Measurements from ENCODE around the gene RNU4-1. TPM values are rescaled to one million over a fixed set of nuclear protein-coding genes. Genes with fewer than 3 reads are reported as not detected.
"Not testable (repeated sequence)": the region's sequence is repeated elsewhere in the genome, so short reads cannot be mapped to it uniquely, and the experiment has no call there.

RNU4-1 gene
- total RNA-seq, 3 donors from 2014 or later (not counting 1 experiment from before 2014, with no cell fraction given): 768 to 1,610 (median 1,101) TPM

- no peaks in the 10 kb centered on the region for H3K36me3 Mint-ChIP-seq
- H3K27ac ChIP-seq (ENCODE audit: low read length): peak overlapping the region; percentile 93
Observed at GRCh38 chr12:120249266-120249874, 43.7 kb downstream of the RNU4-1 start.

GRCh38 chr12:120247621-120248030 lies 45.4 kb downstream of the RNU4-1 start:
- Mint-ChIP-seq H3K4me1 (peaks cover 79 to 82% of the 10 kb centered on the region in 2 donors), H3K27ac (peak overlapping the region; percentile 89 to 94), H3K36me3 (no peaks in the 10 kb centered on the region), H3K9me3 (no peaks in the 10 kb centered on the region), H3K4me3 (peak overlapping the region; percentile 70), H3K27me3 (ENCODE audit: low read depth in 2 of 2) (no peaks in the 10 kb centered on the region)
- 83% methylated on average over 6 of the region's 6 CpGs for WGBS (ENCODE audit: insufficient coverage)
- Histone ChIP-seq H3K27me3 (ENCODE audit: control insufficient read depth, insufficient read depth, low read length) (no peaks in the 10 kb centered on the region), H3K4me3 (ENCODE audit: low read length) (no peak overlapping the region), H3K27ac (ENCODE audit: low read length) (no peak overlapping the region), H3K9me3 (ENCODE audit: control insufficient read depth, insufficient read depth, low read length) (no peaks in the 10 kb centered on the region), H3K36me3 (ENCODE audit: control insufficient read depth, insufficient read depth, low read length) (no peaks in the 10 kb centered on the region), H3K4me1 (ENCODE audit: control insufficient read depth, insufficient read depth, low read length) (peaks cover 94% of the 10 kb centered on the region)
- DNase-seq (no peak), ATAC-seq (no peak)
- intact Hi-C loops (cut with micrococcal nuclease): no loop called here
- TF ChIP-seq CTCF (IDR thresholded peaks at IDR 0.05): no peak

More at GRCh38 chr12:120249266-120249874, 43.7 kb downstream of the RNU4-1 start:
- Mint-ChIP-seq H3K27ac (peak overlapping the region; percentile 89 to 94), H3K4me3 (peak overlapping the region; percentile 89), H3K27me3 (ENCODE audit: low read depth in 2 of 2) (no peaks in the 10 kb centered on the region), H3K4me1 (peaks cover 80 to 81% of the 10 kb centered on the region in 2 donors), H3K9me3 (no peaks in the 10 kb centered on the region)
- WGBS (ENCODE audit: insufficient coverage): 35% methylated on average over 4 of the region's 4 CpGs
- ATAC-seq (no peak), DNase-seq (no peak)
- no peak for TF ChIP-seq CTCF (IDR thresholded peaks at IDR 0.05)
- peaks cover 96% of the 10 kb centered on the region for H3K4me1 ChIP-seq (ENCODE audit: control insufficient read depth, insufficient read depth, low read length)
- no peaks in the 10 kb centered on the region for H3K27me3 ChIP-seq (ENCODE audit: control insufficient read depth, insufficient read depth, low read length)
- H3K9me3 ChIP-seq (ENCODE audit: control insufficient read depth, insufficient read depth, low read length): no peaks in the 10 kb centered on the region
- H3K36me3 ChIP-seq (ENCODE audit: control insufficient read depth, insufficient read depth, low read length): no peaks in the 10 kb centered on the region
- H3K4me3 ChIP-seq (ENCODE audit: low read length): no peak overlapping the region
- intact Hi-C loops (cut with micrococcal nuclease): no loop called here

DNA sequence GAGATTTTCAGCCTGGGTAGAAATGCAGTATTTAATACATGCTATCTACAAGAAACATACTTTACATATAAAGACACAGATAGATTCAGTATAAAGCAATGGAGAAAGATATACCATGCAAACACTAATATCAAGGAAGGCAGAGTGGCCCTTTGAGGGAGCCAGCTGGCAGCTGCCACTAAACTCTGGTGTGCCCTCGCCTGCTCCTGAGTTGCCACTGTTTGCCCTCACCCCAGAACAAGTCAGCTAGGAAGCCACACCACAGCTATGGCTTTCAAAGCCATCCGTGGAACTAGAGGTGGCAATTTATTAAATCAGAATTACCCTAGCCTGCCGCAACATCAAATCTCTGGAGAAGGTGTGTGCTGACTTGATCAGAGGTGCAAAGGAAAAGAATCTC lies 45.9 kb downstream of the RNU4-1 start:
- Mint-ChIP-seq H3K4me1 (peaks cover 79 to 82% of the 10 kb centered on the region in 2 donors), H3K27ac (peak overlapping the region; percentile 89 to 94), H3K36me3 (no peaks in the 10 kb centered on the region), H3K27me3 (ENCODE audit: low read depth in 2 of 2) (no peaks in the 10 kb centered on the region), H3K4me3 (peak overlapping the region; percentile 70), H3K9me3 (no peaks in the 10 kb centered on the region)
- Histone ChIP-seq H3K36me3 (ENCODE audit: control insufficient read depth, insufficient read depth, low read length) (no peaks in the 10 kb centered on the region), H3K27ac (ENCODE audit: low read length) (no peak overlapping the region), H3K9me3 (ENCODE audit: control insufficient read depth, insufficient read depth, low read length) (no peaks in the 10 kb centered on the region), H3K4me3 (ENCODE audit: low read length) (no peak overlapping the region), H3K4me1 (ENCODE audit: control insufficient read depth, insufficient read depth, low read length) (peaks cover 94% of the 10 kb centered on the region), H3K27me3 (ENCODE audit: control insufficient read depth, insufficient read depth, low read length) (no peaks in the 10 kb centered on the region)
- DNase-seq: no peak
- intact Hi-C loops (cut with micrococcal nuclease): no loop called here
- TF ChIP-seq CTCF (IDR thresholded peaks at IDR 0.05): no peak
- 60% methylated on average over 2 of the region's 3 CpGs for WGBS (ENCODE audit: insufficient coverage)
- no peak for ATAC-seq

GRCh38 chr12:120246705-120247104 lies 46.3 kb downstream of the RNU4-1 start:
- H3K27me3 Mint-ChIP-seq (ENCODE audit: low read depth in 2 of 2); intact Hi-C loops (cut with micrococcal nuclease); H3K4me3 ChIP-seq (ENCODE audit: low read length); H3K27ac ChIP-seq (ENCODE audit: low read length); H3K36me3 ChIP-seq (ENCODE audit: control insufficient read depth, insufficient read depth, low read length); H3K36me3 Mint-ChIP-seq; H3K9me3 Mint-ChIP-seq; DNase-seq; H3K9me3 ChIP-seq (ENCODE audit: control insufficient read depth, insufficient read depth, low read length); ATAC-seq; H3K27me3 ChIP-seq (ENCODE audit: control insufficient read depth, insufficient read depth, low read length): not testable (repeated sequence)
- Mint-ChIP-seq H3K4me3 (peak overlapping the region; percentile 70), H3K4me1 (peaks cover 79 to 82% of the 10 kb centered on the region in 2 donors), H3K27ac (peak overlapping the region; percentile 89 to 94)
- peaks cover 94% of the 10 kb centered on the region for H3K4me1 ChIP-seq (ENCODE audit: control insufficient read depth, insufficient read depth, low read length)
- WGBS (ENCODE audit: insufficient coverage): 71% methylated on average over 5 of the region's 5 CpGs

Other genes with a start within 250 kb of the RNU4-1 start
- gene RAB35, start 176.5 kb downstream of the RNU4-1 start, total RNA-seq: 10 to 100 TPM; 65.0 to 85.9 (median 81.2) TPM
- 100 to 1,000 TPM; 119 to 141 (median 120) TPM for gene GCN1, start 98.5 kb downstream of the RNU4-1 start, total RNA-seq
- 100 to 1,000 TPM; 587 to 791 (median 689) TPM for gene RPLP0, start 92.1 kb downstream of the RNU4-1 start, total RNA-seq
- 100 to 1,000 TPM; 436 to 504 (median 478) TPM for gene PXN, start 27.5 kb downstream of the RNU4-1 start, total RNA-seq
- gene RNU4-2, start 1.3 kb downstream of the RNU4-1 start, total RNA-seq: over 10,000 TPM; 12,095 to 13,816 (median 12,822) TPM
- gene SIRT4, start 9.1 kb upstream of the RNU4-1 start, total RNA-seq: 1 to 10 TPM; 2.0 to 2.1 (median 2.1) TPM
- gene PLA2G1B, start 34.5 kb upstream of the RNU4-1 start, total RNA-seq: under 1 TPM in 1 of 3 donors, not detected in 2; 0.52 TPM
- not detected for gene MSI1, start 75.9 kb upstream of the RNU4-1 start, total RNA-seq
- 100 to 1,000 TPM; 152 to 189 (median 163) TPM for gene COX6A1, start 144.9 kb upstream of the RNU4-1 start, total RNA-seq
- 10 to 100 TPM; 21.3 to 25.8 (median 24.2) TPM for gene TRIAP1, start 153.1 kb upstream of the RNU4-1 start, total RNA-seq
- gene GATC, start 153.2 kb upstream of the RNU4-1 start, total RNA-seq: 10 to 100 TPM; 16.5 to 22.8 (median 20.5) TPM
- gene SRSF9, start 176.5 kb upstream of the RNU4-1 start, total RNA-seq: 100 to 1,000 TPM; 175 to 191 (median 179) TPM
- 100 to 1,000 TPM in 1 of 3 donors, 10 to 100 TPM in 2; 69.7 to 110 (median 77.2) TPM for gene DYNLL1, start 202.9 kb upstream of the RNU4-1 start, total RNA-seq
- gene COQ5, start 235.9 kb upstream of the RNU4-1 start, total RNA-seq: 10 to 100 TPM; 11.4 to 17.1 (median 14.6) TPM
- gene RNF10, start 241.1 kb upstream of the RNU4-1 start, total RNA-seq: 100 to 1,000 TPM; 371 to 488 (median 389) TPM

Measured in natural killer cell (primary cell).